GM23338 (cell line): ENCODE measurements around the gene GREB1L.

Experiments
- CREB1 ChIP-seq: fragments of 250-450 bp; sonication (Bioruptor Pico); IDR thresholded peaks from 2 replicates; pipeline ENCODE4 v1.5.0; 2020; ENCODE audit warnings: low read depth, mild to moderate bottlenecking, moderate library complexity
- CTCF ChIP-seq, 2 experiments: fragments of 200-600 bp in 1 of 2; sonication (generic) in 1 of 2; conservative IDR thresholded peaks; 2 replicates each; pipeline versions ENCODE4 v1.5.1 to v1.6.1; 2016 to 2017; ENCODE audit warnings: antibody characterized with exemption in 2 of 2, low read depth in 2 of 2, mild to moderate bottlenecking in 2 of 2, moderate library complexity in 1 of 2
- POLR2AphosphoS5 ChIP-seq: IDR thresholded peaks from 2 replicates; pipeline ENCODE4 v1.6.1; 2016; ENCODE audit warnings: antibody characterized with exemption, low read depth
- REST ChIP-seq: IDR thresholded peaks from one replicate; pipeline ENCODE4 v1.6.1; 2018; ENCODE audit warnings: antibody characterized with exemption; ENCODE audit not compliant: unreplicated experiment

- TF ChIP-seq CTCF (conservative IDR thresholded peaks at IDR 0.05; ENCODE audit: low read depth in 2 of 2) (no peak), CREB1 (CRISPR knock-in tag) (no peak), POLR2AphosphoS5 (no peak), REST (no peak)
Measured at GRCh38 chr18:21260621-21261020, 18.6 kb downstream of the GREB1L start.
